ENCODE data around the gene RAB27B.
A peak's percentile ranks its signal among the peaks of the same experiment; 100 is the strongest.
"Not testable (repeated sequence)": the region's sequence is repeated elsewhere in the genome, so short reads cannot be mapped to it uniquely, and the experiment has no call there.

Gene RAB27B

GRCh38 chr18:54802686-54803395 is 25.4 kb upstream of the RAB27B start:
- Histone ChIP-seq H3K4me3 (ENCODE audit: low read depth, low read length) (no peak overlapping the region), H3K9me3 (ENCODE audit: control insufficient read depth, low read length) (no peaks in the 10 kb centered on the region), H3K9ac (no peak overlapping the region), H3K27ac (no peak overlapping the region), H2AFZ (no peak overlapping the region), H3K4me2 (ENCODE audit: low read length) (no peak overlapping the region), H3K27me3 (ENCODE audit: control insufficient read depth, insufficient read depth, low read length) (no peaks in the 10 kb centered on the region), H3K4me1 (no peaks in the 10 kb centered on the region), H3K79me2 (no peaks in the 10 kb centered on the region), H3K36me3 (ENCODE audit: control insufficient read depth, insufficient read depth, low read length) (no peaks in the 10 kb centered on the region)
- no peak for TF ChIP-seq CTCF (IDR thresholded peaks at IDR 0.05)

DNA sequence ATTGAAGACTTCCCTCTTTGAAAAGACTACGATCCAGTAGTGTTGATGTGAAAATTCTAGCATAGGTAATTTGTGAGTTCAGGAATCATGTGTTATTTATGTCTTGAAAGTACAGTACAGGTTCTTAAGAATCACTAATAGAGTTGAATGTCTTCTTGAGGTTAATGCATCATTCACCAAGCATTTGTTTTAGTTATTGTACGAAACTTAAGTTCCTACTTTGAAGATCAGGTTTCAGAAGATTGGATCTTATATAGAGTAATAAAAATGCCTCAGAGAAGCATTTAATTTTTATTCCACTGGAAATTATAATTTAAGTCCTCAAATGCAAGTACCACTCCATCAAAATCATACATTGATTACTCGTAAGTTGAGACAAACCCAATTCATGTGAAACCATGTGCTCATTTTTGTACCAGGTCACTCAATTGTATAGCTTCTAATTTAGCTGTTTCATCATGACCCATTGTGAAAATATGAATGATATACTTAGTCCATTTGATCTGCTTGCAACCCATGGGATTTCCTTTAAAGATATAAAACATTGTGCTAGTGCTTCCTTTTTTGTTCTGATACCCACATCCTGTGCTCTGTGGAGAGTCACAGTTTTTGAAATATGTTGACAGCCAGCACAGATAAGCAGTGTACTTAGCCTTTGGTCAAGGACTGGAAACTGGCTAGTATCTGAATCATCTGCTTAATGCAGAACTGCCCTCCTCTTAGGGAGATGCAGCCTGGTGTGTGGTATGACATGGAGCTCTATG is 22.5 kb upstream of the RAB27B start:
- Histone ChIP-seq H2AFZ (peak overlapping the region; percentile 6), H3K27ac (no peak overlapping the region), H3K4me2 (ENCODE audit: low read length) (no peak overlapping the region), H3K4me3 (ENCODE audit: low read depth, low read length) (no peak overlapping the region), H3K9ac (no peak overlapping the region), H3K4me1 (no peaks in the 10 kb centered on the region), H3K9me3 (ENCODE audit: control insufficient read depth, low read length) (no peaks in the 10 kb centered on the region), H3K36me3 (ENCODE audit: control insufficient read depth, insufficient read depth, low read length) (no peaks in the 10 kb centered on the region), H3K27me3 (ENCODE audit: control insufficient read depth, insufficient read depth, low read length) (no peaks in the 10 kb centered on the region), H3K79me2 (no peaks in the 10 kb centered on the region)
- no peak for TF ChIP-seq CTCF (IDR thresholded peaks at IDR 0.05)

GRCh38 chr18:54806526-54806925 is 21.8 kb upstream of the RAB27B start:
- no peaks in the 10 kb centered on the region for H3K27me3 ChIP-seq (ENCODE audit: control insufficient read depth, insufficient read depth, low read length)
- H3K4me2 ChIP-seq (ENCODE audit: low read length), result no peak overlapping the region
- H3K36me3 ChIP-seq (ENCODE audit: control insufficient read depth, insufficient read depth, low read length), result no peaks in the 10 kb centered on the region
- no peak overlapping the region for H2AFZ ChIP-seq
- H3K79me2 ChIP-seq, result no peaks in the 10 kb centered on the region
- no peak overlapping the region for H3K27ac ChIP-seq
- no peak overlapping the region for H3K9ac ChIP-seq
- H3K4me1 ChIP-seq, result no peaks in the 10 kb centered on the region
- H3K4me3 ChIP-seq (ENCODE audit: low read depth, low read length), result no peak overlapping the region
- no peak for TF ChIP-seq CTCF (IDR thresholded peaks at IDR 0.05)
- no peaks in the 10 kb centered on the region for H3K9me3 ChIP-seq (ENCODE audit: control insufficient read depth, low read length)

- no peaks in the 10 kb centered on the region for H3K4me1 ChIP-seq
- no peaks in the 10 kb centered on the region for H3K9me3 ChIP-seq (ENCODE audit: control insufficient read depth, low read length)
- H3K27me3 ChIP-seq (ENCODE audit: control insufficient read depth, insufficient read depth, low read length), result no peaks in the 10 kb centered on the region
- H3K4me2 ChIP-seq (ENCODE audit: low read length), result no peak overlapping the region
- no peaks in the 10 kb centered on the region for H3K36me3 ChIP-seq (ENCODE audit: control insufficient read depth, insufficient read depth, low read length)
- no peak overlapping the region for H2AFZ ChIP-seq
- H3K79me2 ChIP-seq, result no peaks in the 10 kb centered on the region
- H3K9ac ChIP-seq, result no peak overlapping the region
- no peak overlapping the region for H3K4me3 ChIP-seq (ENCODE audit: low read depth, low read length)
- no peak overlapping the region for H3K27ac ChIP-seq
- TF ChIP-seq CTCF (IDR thresholded peaks at IDR 0.05), result no peak
These were observed 21.0 kb upstream of the RAB27B start for GRCh38 chr18:54807303-54807702.

- H3K4me1 ChIP-seq; H3K4me2 ChIP-seq (ENCODE audit: low read length); H3K9me3 ChIP-seq (ENCODE audit: control insufficient read depth, low read length); H3K79me2 ChIP-seq; H3K4me3 ChIP-seq (ENCODE audit: low read depth, low read length); H3K27ac ChIP-seq; H3K36me3 ChIP-seq (ENCODE audit: control insufficient read depth, insufficient read depth, low read length); H3K27me3 ChIP-seq (ENCODE audit: control insufficient read depth, insufficient read depth, low read length); H2AFZ ChIP-seq; H3K9ac ChIP-seq: not testable (repeated sequence)
These were observed 17.6 kb upstream of the RAB27B start for GRCh38 chr18:54810662-54811061.
